HepG2 (cell line): Measurements from ENCODE around the gene CARS2.

Experiments used
- CEBPB ChIP-seq: IDR thresholded peaks from 2 replicates; pipeline ENCODE4 v1.6.1; 2011; ENCODE audit warnings: low read depth, low read length, improper control_type of control experiment, borderline replicate concordance
- CREB1 ChIP-seq, 2 experiments: fragments of 450-650 bp in 1 of 2; IDR thresholded peaks; 2 replicates each; pipeline ENCODE4 v1.6.1; 2016 to 2017; ENCODE audit warnings: control low read depth in 1 of 2, mild to moderate bottlenecking in 1 of 2, missing compliant biosample characterization in 1 of 2, missing genetic modification characterization in 1 of 2
- FOXK2 ChIP-seq: fragments of 450-650 bp; IDR thresholded peaks from 2 replicates; pipeline ENCODE4 v1.6.1; 2016
- PRMT3 ChIP-seq: sonication (generic); formaldehyde crosslinking; IDR thresholded peaks from 2 replicates; pipeline ENCODE4 v1.8.1; 2022; ENCODE audit warnings: low read depth, mild to moderate bottlenecking, moderate library complexity, missing genetic modification reagents, borderline replicate concordance
- ZMAT3 ChIP-seq: sonication (generic); formaldehyde crosslinking; conservative IDR thresholded peaks from 2 replicates; pipeline ENCODE4 v1.7.0; 2021; ENCODE audit warnings: missing genetic modification reagents
- ZNF160 ChIP-seq: sonication (generic); formaldehyde crosslinking; IDR thresholded peaks from 2 replicates; pipeline ENCODE4 v1.8.0; 2022; ENCODE audit warnings: mild to moderate bottlenecking, inconsistent platforms, missing genetic modification reagents
- ZNF431 ChIP-seq: sonication (generic); formaldehyde crosslinking; IDR thresholded peaks from 2 replicates; pipeline ENCODE4 v1.9.0; 2022; ENCODE audit warnings: missing genetic modification reagents, low read depth, mild to moderate bottlenecking, borderline replicate concordance
- TF ChIP-seq, protein P1 (sequence below): sonication (generic); formaldehyde crosslinking; IDR thresholded peaks from 2 replicates; pipeline ENCODE4 v1.5.0; 2020; ENCODE audit warnings: mild to moderate bottlenecking, missing genetic modification reagents, moderate library complexity
- TF ChIP-seq, protein P2 (sequence below): sonication (generic); formaldehyde crosslinking; IDR thresholded peaks from 2 replicates; pipeline ENCODE4 v1.4.0; 2020; ENCODE audit warnings: missing genetic modification reagents, mild to moderate bottlenecking, borderline replicate concordance
- TF ChIP-seq, protein P3 (sequence below): sonication (generic); formaldehyde crosslinking; conservative IDR thresholded peaks from 2 replicates; pipeline ENCODE4 v1.8.0; 2022; ENCODE audit warnings: missing genetic modification reagents
- TF ChIP-seq, protein P4 (sequence below): IDR thresholded peaks from 2 replicates; pipeline ENCODE4 v1.6.1; 2016; ENCODE audit warnings: low read depth, missing genetic modification reagents, missing compliant biosample characterization

DNA sequence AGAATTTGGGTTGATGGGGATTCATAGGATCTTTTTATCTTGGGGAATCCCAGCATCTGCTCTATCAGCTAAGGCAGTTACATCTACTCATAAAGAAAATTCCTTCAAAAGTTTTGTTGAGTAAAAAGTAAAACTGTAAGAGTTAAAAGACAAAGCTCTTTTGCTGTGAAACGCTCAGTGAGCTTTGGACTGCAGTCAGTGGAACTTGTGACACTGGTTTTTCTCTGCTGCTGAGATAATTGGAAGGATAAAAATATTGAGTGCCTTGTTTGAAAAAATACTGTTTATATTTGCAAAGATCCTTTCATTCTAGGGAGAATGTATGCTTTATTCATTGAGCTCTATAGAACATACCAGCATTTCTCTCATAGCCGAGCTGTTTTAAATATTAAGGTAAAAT lies 85.3 kb downstream of the CARS2 start:
- TF ChIP-seq, protein P1, sequence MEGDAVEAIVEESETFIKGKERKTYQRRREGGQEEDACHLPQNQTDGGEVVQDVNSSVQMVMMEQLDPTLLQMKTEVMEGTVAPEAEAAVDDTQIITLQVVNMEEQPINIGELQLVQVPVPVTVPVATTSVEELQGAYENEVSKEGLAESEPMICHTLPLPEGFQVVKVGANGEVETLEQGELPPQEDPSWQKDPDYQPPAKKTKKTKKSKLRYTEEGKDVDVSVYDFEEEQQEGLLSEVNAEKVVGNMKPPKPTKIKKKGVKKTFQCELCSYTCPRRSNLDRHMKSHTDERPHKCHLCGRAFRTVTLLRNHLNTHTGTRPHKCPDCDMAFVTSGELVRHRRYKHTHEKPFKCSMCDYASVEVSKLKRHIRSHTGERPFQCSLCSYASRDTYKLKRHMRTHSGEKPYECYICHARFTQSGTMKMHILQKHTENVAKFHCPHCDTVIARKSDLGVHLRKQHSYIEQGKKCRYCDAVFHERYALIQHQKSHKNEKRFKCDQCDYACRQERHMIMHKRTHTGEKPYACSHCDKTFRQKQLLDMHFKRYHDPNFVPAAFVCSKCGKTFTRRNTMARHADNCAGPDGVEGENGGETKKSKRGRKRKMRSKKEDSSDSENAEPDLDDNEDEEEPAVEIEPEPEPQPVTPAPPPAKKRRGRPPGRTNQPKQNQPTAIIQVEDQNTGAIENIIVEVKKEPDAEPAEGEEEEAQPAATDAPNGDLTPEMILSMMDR = no peak
- TF ChIP-seq, protein P2, sequence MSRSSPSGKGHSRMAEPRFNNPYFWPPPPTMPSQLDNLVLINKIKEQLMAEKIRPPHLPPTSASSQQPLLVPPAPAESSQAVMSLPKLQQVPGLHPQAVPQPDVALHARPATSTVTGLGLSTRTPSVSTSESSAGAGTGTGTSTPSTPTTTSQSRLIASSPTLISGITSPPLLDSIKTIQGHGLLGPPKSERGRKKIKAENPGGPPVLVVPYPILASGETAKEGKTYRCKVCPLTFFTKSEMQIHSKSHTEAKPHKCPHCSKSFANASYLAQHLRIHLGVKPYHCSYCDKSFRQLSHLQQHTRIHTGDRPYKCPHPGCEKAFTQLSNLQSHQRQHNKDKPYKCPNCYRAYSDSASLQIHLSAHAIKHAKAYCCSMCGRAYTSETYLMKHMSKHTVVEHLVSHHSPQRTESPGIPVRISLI (CRISPR knock-in tag) = no peak
- TF ChIP-seq, protein P3, sequence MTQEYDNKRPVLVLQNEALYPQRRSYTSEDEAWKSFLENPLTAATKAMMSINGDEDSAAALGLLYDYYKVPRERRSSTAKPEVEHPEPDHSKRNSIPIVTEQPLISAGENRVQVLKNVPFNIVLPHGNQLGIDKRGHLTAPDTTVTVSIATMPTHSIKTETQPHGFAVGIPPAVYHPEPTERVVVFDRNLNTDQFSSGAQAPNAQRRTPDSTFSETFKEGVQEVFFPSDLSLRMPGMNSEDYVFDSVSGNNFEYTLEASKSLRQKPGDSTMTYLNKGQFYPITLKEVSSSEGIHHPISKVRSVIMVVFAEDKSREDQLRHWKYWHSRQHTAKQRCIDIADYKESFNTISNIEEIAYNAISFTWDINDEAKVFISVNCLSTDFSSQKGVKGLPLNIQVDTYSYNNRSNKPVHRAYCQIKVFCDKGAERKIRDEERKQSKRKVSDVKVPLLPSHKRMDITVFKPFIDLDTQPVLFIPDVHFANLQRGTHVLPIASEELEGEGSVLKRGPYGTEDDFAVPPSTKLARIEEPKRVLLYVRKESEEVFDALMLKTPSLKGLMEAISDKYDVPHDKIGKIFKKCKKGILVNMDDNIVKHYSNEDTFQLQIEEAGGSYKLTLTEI (CRISPR knock-in tag) = no peak
- TF ChIP-seq ZNF160 (no peak), ZNF431 (CRISPR knock-in tag) (no peak), CREB1 (IDR thresholded peaks at IDR 0.05) (no peak), CREB1 (CRISPR knock-in tag; IDR thresholded peaks at IDR 0.05) (no peak), PRMT3 (no peak), CEBPB (no peak), ZMAT3 (CRISPR knock-in tag) (no peak), FOXK2 (no peak)
- TF ChIP-seq, protein P4, sequence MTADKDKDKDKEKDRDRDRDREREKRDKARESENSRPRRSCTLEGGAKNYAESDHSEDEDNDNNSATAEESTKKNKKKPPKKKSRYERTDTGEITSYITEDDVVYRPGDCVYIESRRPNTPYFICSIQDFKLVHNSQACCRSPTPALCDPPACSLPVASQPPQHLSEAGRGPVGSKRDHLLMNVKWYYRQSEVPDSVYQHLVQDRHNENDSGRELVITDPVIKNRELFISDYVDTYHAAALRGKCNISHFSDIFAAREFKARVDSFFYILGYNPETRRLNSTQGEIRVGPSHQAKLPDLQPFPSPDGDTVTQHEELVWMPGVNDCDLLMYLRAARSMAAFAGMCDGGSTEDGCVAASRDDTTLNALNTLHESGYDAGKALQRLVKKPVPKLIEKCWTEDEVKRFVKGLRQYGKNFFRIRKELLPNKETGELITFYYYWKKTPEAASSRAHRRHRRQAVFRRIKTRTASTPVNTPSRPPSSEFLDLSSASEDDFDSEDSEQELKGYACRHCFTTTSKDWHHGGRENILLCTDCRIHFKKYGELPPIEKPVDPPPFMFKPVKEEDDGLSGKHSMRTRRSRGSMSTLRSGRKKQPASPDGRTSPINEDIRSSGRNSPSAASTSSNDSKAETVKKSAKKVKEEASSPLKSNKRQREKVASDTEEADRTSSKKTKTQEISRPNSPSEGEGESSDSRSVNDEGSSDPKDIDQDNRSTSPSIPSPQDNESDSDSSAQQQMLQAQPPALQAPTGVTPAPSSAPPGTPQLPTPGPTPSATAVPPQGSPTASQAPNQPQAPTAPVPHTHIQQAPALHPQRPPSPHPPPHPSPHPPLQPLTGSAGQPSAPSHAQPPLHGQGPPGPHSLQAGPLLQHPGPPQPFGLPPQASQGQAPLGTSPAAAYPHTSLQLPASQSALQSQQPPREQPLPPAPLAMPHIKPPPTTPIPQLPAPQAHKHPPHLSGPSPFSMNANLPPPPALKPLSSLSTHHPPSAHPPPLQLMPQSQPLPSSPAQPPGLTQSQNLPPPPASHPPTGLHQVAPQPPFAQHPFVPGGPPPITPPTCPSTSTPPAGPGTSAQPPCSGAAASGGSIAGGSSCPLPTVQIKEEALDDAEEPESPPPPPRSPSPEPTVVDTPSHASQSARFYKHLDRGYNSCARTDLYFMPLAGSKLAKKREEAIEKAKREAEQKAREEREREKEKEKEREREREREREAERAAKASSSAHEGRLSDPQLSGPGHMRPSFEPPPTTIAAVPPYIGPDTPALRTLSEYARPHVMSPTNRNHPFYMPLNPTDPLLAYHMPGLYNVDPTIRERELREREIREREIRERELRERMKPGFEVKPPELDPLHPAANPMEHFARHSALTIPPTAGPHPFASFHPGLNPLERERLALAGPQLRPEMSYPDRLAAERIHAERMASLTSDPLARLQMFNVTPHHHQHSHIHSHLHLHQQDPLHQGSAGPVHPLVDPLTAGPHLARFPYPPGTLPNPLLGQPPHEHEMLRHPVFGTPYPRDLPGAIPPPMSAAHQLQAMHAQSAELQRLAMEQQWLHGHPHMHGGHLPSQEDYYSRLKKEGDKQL (CRISPR knock-in tag) = no peak
